A204.1 (cell line): Measurements from ENCODE around the gene ADAMTS4.

Source experiments
- FAIRE-seq: peaks from 2 replicates; lab custom pipeline; 2012; peaks lifted over from hg19 to GRCh38; lab: Jason Lieb, UNC

Gene ADAMTS4

GRCh38 chr1:161196111-161196510, 2.7 kb downstream of the ADAMTS4 start:
- FAIRE-seq: no peak

DNA sequence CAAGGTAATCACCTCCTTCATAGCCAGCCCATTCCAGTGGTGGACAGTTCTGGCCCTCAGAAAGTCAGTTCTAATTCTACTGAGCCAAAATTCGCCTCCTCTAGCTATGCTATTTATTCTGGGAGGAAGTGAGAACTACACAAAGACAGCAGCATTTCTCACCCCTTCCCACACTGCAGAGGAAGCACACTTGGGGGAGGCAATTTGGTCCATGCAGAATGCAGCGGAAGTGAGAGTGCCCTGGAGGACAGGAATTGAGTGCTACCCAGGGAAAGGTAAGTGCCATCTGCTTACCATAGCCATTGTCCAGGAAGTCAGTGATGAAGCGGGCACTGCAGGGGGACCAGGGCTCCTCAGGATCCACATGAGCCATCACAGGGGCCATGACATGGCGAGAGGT, 3.7 kb downstream of the ADAMTS4 start:
- no peak for FAIRE-seq

GRCh38 chr1:161193561-161194235, 5.2 kb downstream of the ADAMTS4 start:
- FAIRE-seq: no peak

DNA sequence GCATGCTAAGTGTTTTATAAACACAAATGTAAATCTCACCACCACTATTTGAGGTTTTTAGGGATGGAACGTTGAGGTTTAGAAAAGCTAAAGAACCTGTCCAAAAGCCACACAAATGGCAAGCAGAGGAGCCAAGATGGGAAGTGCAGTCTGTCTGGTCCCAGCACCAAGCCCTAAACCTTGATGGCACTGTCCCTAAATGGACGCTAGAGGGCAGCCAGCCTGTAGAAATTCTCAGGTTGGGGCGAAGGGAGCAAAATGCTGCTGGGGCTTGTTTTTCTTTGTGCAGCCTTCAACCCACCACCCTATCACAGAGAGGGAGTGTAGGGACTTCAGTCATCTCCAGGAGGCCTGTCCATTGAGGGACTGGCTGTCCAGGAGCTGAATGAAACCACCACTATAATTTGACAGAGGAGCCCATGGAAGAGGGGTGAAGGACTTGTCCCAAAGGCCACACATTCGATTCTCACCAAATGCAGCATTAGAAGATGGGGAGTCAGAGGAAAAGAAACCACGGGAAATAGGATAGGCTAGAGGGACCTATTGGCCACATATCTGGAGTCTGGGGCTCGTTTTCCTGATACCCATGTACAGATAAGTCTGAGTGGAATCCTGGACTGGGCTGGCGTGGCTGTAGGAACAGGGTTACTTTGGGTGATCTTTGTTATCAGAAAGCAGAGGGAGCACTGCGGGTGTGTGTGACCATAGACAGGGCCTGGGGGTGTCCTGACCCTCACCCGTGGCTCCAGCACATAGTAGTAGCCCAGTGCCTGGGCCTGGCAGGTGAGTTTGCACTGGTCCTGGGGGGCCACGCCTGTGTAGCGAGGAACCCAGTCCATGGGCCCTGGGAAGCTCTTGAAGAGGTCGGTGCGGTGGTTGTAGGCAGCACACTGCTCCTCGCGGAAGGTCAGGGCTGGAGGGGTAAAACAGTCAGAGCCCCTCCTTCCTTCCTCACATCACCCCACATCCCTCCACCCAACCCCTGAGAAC, 6.1 kb downstream of the ADAMTS4 start:
- FAIRE-seq: no peak

- FAIRE-seq: no peak
Observed at GRCh38 chr1:161191971-161192370, 6.9 kb downstream of the ADAMTS4 start.

DNA sequence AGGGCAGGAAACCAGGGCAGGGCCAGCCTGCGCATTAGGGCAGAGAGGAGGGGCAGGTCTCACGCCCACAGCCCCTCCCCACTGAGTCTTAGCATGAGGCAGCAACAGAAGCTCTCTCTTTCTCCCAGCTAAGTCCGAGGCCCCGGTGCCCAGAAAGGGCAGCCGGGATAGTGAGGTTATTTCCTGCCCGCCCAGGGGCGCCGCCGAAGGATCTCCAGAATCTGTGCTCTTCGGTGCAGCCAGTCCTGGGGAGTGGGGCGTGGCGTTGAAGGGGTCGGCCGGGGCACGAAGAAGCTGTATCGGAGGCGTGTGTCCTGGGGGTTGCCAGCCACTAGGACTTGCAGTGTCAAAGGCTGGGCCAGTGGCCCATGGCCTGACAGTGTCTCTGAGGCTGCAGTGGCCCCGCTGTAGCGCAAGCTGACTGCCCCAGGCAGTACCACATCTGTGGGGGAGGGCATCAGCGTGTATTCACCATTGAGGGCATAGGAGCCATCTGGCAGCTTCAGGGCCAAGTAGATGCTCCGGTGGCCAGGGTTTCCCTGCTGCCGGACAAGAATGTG, 7.8 kb downstream of the ADAMTS4 start:
- no peak for FAIRE-seq

- FAIRE-seq: no peak
Observed at GRCh38 chr1:161189036-161189435, 9.8 kb downstream of the ADAMTS4 start.

- no peak for FAIRE-seq
Observed at GRCh38 chr1:161188381-161188780, 10.5 kb downstream of the ADAMTS4 start.

GRCh38 chr1:161187311-161187710, 11.5 kb downstream of the ADAMTS4 start:
- FAIRE-seq: no peak

DNA sequence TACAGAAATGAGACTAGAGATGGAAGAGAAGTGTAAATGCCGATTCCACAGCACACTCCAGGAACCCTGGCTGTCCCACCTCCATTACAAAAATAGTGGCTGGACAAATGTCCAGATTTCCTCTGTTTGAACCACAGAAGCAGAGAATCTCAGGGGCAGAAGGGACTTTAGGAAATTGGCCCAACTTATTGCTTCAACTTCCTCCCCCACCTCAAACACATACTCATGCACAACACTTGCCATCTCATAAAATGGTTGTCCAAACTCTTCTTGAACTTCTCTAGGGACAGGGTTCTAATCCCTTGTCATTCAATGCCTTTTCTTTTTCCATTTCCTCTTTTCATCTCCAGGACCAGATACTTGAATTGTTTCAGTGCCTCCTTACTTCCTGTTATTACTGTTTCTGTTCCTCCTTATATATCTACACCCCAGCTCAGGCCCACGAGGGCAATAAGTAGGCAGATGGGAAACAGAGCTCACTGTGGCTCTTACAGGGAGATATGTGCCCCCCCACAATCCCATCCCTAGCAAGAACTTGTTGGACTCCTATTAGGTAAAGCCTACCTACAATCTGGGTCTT, 13.0 kb downstream of the ADAMTS4 start:
- no peak for FAIRE-seq

DNA sequence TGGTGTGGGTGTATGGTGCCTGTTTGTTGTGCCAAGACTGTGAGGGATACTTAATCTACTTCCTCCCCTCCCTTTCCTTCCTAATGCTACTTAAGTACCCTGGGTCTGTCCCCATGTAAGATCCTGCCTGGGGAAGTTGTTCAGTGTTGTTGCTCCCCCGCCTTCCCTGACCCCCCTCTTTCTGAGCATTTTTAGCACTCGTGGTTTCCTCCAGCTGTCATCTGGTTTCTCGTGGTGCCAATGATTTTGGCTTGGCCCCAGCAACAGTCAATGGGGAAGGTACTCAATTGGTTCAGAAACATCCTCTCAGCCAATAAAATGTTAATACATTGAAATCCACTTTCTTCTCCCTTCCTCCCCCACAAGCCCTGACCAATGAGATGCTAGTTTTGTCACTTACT, 13.6 kb downstream of the ADAMTS4 start:
- no peak for FAIRE-seq

GRCh38 chr1:161182214-161182613, 16.6 kb downstream of the ADAMTS4 start:
- FAIRE-seq: no peak

DNA sequence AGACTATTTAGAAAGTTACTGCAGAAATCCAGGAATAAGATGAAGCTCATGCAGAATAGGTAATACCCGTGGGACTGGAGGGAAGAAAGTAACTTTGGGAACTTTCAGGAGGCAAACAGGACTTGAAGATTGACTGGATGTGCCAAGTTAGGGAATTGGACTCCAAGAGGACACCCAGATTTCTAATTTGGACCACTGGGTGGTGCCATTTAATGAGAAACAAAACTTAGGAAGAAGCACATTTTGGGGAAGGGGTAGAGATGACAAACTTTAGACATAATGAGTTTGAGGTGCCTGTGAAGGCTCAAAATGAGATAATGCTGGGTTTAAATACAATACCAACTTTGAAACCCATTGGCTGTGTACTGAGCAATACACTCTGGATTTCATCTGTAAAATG, 18.2 kb downstream of the ADAMTS4 start:
- FAIRE-seq: no peak

DNA sequence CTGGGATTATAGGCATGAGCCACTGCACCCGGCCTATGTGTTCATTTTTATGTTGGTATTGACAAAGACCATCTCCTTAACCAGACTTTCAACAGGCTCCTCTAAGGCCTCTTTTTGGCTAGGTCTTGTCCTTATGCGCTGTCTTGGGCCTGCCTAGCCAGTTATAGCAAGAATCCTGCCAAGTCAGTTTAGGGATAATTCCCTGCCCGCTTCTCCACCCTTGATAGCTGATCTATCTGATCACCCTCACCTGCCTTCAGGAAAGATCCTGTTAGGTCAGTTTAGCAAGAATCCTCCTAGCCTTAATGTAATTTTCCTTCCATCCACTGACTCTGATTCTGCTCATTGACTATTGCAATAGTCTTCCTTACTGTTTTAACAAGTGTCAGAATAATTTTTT, 19.2 kb downstream of the ADAMTS4 start:
- FAIRE-seq: no peak

DNA sequence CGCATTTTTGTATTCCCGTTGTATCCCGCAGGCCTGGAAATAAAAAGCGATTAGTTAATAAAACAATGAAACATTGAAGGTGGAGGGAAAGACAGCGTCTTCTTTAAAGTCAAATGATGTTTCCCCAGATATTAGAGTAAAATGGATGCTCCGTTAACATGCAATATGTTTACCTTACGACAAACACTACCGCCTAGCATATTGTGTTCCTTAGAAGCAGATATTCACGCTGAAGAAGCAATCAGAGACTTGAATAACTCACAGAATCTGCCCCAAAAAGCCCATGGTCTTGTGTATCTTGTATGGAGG, 21.0 kb downstream of the ADAMTS4 start:
- no peak for FAIRE-seq

DNA sequence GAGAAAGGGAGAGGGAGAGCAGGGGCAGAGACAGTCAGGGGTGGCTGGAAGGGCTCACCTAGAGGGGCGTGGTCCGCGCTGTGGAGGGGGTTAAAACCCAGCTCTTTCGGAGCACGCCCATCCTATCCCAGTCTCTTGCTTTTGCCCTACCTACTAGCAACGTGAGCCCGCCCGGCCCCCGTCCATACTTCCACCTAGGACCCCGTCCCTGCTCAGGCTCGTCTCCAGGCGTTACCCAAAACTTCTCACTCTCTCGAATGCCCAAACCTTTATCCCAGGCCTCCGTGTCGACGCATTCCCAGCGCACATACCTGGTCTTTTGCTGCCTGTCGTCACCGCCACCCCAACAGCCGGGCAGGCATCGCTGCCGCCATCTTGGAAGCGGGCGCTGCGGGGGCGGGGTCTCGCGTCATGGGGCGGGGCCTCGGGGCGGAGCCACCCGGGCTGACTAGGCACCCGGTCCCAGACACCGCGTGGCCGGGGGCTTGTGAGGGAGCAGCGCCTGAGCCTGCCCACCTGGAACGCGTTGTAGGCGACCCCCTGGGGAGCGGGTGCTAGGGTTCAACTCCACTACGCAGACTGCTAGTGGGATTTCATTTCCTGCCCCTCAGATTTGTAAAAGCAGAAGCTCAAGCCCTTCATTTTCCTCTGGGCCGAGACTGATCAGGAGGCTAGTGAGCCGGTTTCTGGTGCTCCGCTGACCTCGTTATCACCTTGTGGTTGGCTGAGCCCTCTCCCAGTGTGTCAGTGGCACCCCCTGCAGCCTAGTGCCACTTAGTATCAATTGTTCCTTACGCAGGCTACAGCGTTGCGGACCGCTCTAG, 21.5 kb downstream of the ADAMTS4 start, which contains the start of gene B4GALT3:
TSS of gene B4GALT3 (minus strand) at position 396 of the 824 bp plus-strand sequence. CDS start 1,447 bp downstream, outside the sequence.
- no peak for FAIRE-seq

- FAIRE-seq: no peak
Observed at GRCh38 chr1:161176468-161177111, 22.3 kb downstream of the ADAMTS4 start.

DNA sequence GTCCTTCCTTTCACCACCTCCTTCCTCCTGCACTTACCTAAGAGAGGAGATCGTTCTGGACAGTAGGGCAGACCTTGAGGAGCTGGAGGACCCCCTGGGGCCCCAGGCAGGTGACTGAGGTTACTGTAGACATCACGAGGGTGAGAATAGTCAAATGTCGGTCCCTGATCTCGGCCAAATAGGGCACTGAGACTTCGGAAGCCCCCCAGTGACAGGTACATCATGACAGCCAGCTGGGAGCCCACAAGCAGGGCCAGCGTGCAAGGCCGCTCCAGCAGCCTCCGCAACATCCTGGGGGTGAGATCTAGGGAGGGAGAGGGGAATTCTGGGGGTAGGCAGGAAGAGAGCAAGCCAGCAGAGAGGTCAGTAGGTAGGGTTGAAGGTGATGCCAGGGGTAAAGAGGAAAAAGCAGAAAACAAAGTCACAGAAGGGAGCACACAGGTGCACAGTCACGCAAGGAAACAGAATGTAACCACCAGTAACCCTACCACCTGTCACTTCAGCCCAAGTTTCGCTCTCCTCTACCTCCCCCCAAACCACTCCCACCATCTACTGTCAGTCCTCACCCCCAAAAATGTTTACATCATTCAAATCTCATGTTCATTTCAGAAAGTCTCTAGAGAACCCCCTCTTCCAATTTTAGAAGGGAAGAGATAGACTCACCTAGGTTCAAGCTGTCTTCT, 22.9 kb downstream of the ADAMTS4 start:
- FAIRE-seq: no peak

DNA sequence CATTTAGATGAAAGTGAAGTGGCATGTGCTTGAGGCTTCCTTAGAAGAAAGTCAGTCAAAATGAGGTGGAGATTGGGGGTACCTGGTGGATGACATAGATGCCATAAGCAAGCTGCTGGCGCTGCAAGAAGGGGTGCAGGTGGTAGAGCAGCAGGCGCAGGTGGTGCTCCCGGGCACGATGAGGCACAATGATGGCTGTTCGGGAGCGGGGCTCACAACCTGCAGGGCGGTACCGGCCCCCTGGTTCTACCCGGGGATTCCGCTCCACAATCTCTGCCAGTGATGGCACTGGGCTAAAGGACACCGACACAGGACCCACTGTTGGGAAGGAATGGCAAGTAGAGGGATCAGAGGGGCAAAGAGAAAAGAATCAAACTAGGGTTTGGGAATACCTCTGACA, 23.9 kb downstream of the ADAMTS4 start:
- FAIRE-seq: no peak

DNA sequence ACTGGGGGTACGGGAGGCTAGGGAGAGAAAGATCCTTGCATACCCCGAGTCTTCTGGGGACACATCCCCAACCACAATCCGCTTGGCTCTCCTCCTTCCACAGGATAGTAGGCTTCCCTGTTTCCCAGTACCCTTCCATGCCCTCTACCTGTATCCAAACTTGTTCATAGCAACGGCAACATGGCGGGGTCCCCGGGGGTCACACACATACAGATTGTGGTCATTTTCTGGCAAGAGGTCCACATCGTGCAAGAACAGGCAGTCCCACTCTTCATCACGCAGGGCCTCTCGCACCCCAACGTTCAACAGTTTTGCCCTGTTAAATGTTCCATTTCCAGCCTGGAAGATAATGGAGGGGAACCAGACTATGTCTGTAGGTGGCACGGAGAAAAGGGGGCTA, 25.1 kb downstream of the ADAMTS4 start:
- FAIRE-seq: no peak
